HepG2 (cell line): ENCODE measurements around the gene FOXD1. TPM values are rescaled to one million over a fixed set of nuclear protein-coding genes. Genes with fewer than 3 reads are reported as not detected.

Source experiments
- ATAC-seq: fragments of 200-7000 bp; cut with Tn5 transposase; 3 replicates; pipeline ENCODE4 v1.9.1; 2020; ENCODE audit warnings: mild to moderate bottlenecking, moderate library complexity
- BruUV-seq: library from RNA; stranded (reverse); fragments of 400-500 nt; replicated peaks from 2 replicates; lab custom pipeline; 2021; lab: Mats Ljungman, UMichigan
- CTCF ChIA-PET: fragments of 300-600 bp; formaldehyde crosslinking; extraction: SDS; loops from one replicate; lab custom pipeline; 2021; ENCODE audit warnings: low total read pairs, inconsistent platforms, low intra/inter-chr PET ratio; lab: Yijun Ruan, JAX
- POLR2A ChIA-PET: fragments of 350-600 bp; sonication (Branson Sonifier 250); formaldehyde crosslinking; loops from one replicate; lab custom pipeline; 2020; ENCODE audit warnings: antibody characterized with exemption, inconsistent platforms; lab: Yijun Ruan, JAX
- DNase-seq: peaks from one replicate; pipeline ENCODE4 v3.0.0-alpha.2; 2015; ENCODE audit warnings: low spot score
- FAIRE-seq: peaks from 3 replicates; lab custom pipeline; 2011; peaks lifted over from hg19 to GRCh38; lab: Jason Lieb, UNC
- H2AFZ ChIP-seq: one replicate; pipeline ENCODE4 v1.6.1; 2011; ENCODE audit warnings: low read length, inconsistent platforms
- H3K27ac ChIP-seq: fragments of 300-600 bp; 3 replicates; pipeline ENCODE4 v1.8.0; 2011; ENCODE audit warnings: mixed run types, mild to moderate bottlenecking, mixed read lengths, low read length, inconsistent platforms; ENCODE audit not compliant: insufficient read depth; ENCODE audit errors: extremely low read length
- H3K27me3 ChIP-seq, 2 experiments: fragments of 200-600 bp in 1 of 2; 2 replicates in 1 of 2; 3 replicates in 1 of 2; pipeline versions ENCODE4 v1.6.0 to v1.8.0; 2011; ENCODE audit warnings: low read length in 2 of 2, mild to moderate bottlenecking in 2 of 2, moderate library complexity in 2 of 2, inconsistent platforms in 1 of 2; ENCODE audit not compliant: insufficient read depth in 2 of 2, control insufficient read depth in 1 of 2
- H3K36me3 ChIP-seq, 2 experiments: fragments of 200-600 bp in 1 of 2; replicated peaks in 1 of 2; 2 replicates in 1 of 2; 3 replicates in 1 of 2; pipeline versions ENCODE4 v1.5.1 to v1.8.0; 2011; ENCODE audit warnings: low read length in 2 of 2, inconsistent platforms in 1 of 2; ENCODE audit not compliant: insufficient read depth in 2 of 2, control insufficient read depth in 1 of 2
- H3K4me1 ChIP-seq: 2 replicates; pipeline ENCODE4 v1.5.1; 2012; ENCODE audit warnings: low read length, inconsistent platforms; ENCODE audit not compliant: insufficient read depth
- H3K4me2 ChIP-seq: 2 replicates; pipeline ENCODE4 v1.6.0; 2011; ENCODE audit warnings: low read depth, low read length, inconsistent platforms
- H3K4me3 ChIP-seq, 3 experiments: fragments of 200-600 bp in 1 of 3; sonication (generic), shearing (Covaris generic) in 1 of 3; replicated peaks in 1 of 3; 2 replicates each; pipeline ENCODE4 v1.5.1; 2011 to 2016; ENCODE audit warnings: low read length in 3 of 3, inconsistent platforms in 2 of 3, low read depth in 2 of 3, mild to moderate bottlenecking in 2 of 3, control low read depth in 1 of 3, mixed read lengths in 1 of 3; ENCODE audit not compliant: insufficient read depth in 1 of 3
- H3K79me2 ChIP-seq: one replicate; pipeline ENCODE4 v1.6.1; 2011; ENCODE audit warnings: low read length, inconsistent platforms; ENCODE audit not compliant: insufficient read depth
- H3K9ac ChIP-seq: 2 replicates; pipeline ENCODE4 v1.6.0; 2011; ENCODE audit warnings: mild to moderate bottlenecking, low read depth, low read length, inconsistent platforms; ENCODE audit not compliant: insufficient read depth
- H3K9me3 ChIP-seq: 2 replicates; pipeline ENCODE4 v1.5.1; 2012; ENCODE audit warnings: mild to moderate bottlenecking, low read length
- H4K20me1 ChIP-seq: 2 replicates; pipeline ENCODE4 v1.6.0; 2011; ENCODE audit warnings: inconsistent platforms, mild to moderate bottlenecking, low read length, moderate library complexity; ENCODE audit not compliant: insufficient read depth
- GATAD1 ChIP-seq: IDR thresholded peaks from 2 replicates; pipeline ENCODE4 v1.6.1; 2016; ENCODE audit warnings: missing genetic modification reagents, missing compliant biosample characterization
- GTF2F1 ChIP-seq: fragments of 150-350 bp; IDR thresholded peaks from 2 replicates; pipeline ENCODE4 v1.6.1; 2014; ENCODE audit warnings: low read length
- LCORL ChIP-seq, 2 experiments: fragments of 450-650 bp in 1 of 2; sonication (generic) in 1 of 2; formaldehyde crosslinking in 1 of 2; IDR thresholded peaks; 2 replicates each; pipeline versions ENCODE4 v1.5.0 to v1.6.1; 2017 to 2020; ENCODE audit warnings: antibody characterized with exemption in 1 of 2, missing genetic modification reagents in 1 of 2
- MIER3 ChIP-seq: IDR thresholded peaks from 2 replicates; pipeline ENCODE4 v1.6.1; 2016; ENCODE audit warnings: missing compliant biosample characterization, borderline replicate concordance
- PRDM10 ChIP-seq: sonication (generic); formaldehyde crosslinking; IDR thresholded peaks from 2 replicates; pipeline ENCODE4 v1.4.0; 2020; ENCODE audit warnings: low read depth, missing genetic modification reagents
- RAD51 ChIP-seq: fragments of 450-650 bp; IDR thresholded peaks from 2 replicates; pipeline ENCODE4 v1.6.1; 2016; ENCODE audit warnings: borderline replicate concordance
- SP5 ChIP-seq: IDR thresholded peaks from 2 replicates; pipeline ENCODE4 v1.6.1; 2016; ENCODE audit warnings: low read depth, borderline replicate concordance
- TBP ChIP-seq: sonication (generic); formaldehyde crosslinking; IDR thresholded peaks from 2 replicates; pipeline ENCODE4 v1.5.0; 2020; ENCODE audit warnings: missing genetic modification reagents
- ZBTB43 ChIP-seq: sonication (generic); formaldehyde crosslinking; conservative IDR thresholded peaks from 2 replicates; pipeline ENCODE4 v1.4.0; 2020; ENCODE audit warnings: missing genetic modification reagents
- ZNF318 ChIP-seq: sonication (generic); formaldehyde crosslinking; IDR thresholded peaks from 2 replicates; pipeline ENCODE4 v1.4.0; 2020; ENCODE audit warnings: mild to moderate bottlenecking, missing genetic modification reagents
- WGBS: methylation state at CpG from one replicate; pipeline ENCODE4 v1.1.6; 2017; ENCODE audit warnings: low lambda C conversion rate; 5-methylcytosine and 5-hydroxymethylcytosine counted together
- in situ Hi-C: cut with HindIII; loops from 2 replicates; pipeline ENCODE4 v1.10.0; 2017; ENCODE audit warnings: low pct_unique_long_range_greater_than_20kb; ENCODE audit not compliant: extremely low pct_ligation_motif_present
- intact Hi-C: fragments of 100-400 bp; cut with micrococcal nuclease; formaldehyde crosslinking; loops from one replicate; pipeline ENCODE4 v1.10.0; 2022; ENCODE audit not compliant: unreplicated experiment
- polyA plus RNA-seq, 8 experiments: library from polyadenylated mRNA; depleted of rRNA in 3 of 8; stranded (reverse) in 7 of 8; unstranded in 1 of 8; fragments of >200 nt; fragmentation: Illumina TruSeq in 4 of 8; extraction: Trizol in 4 of 8; gene quantifications; 2 replicates each; pipeline versions ENCODE4 v1.2.1 to v1.2.3, GENCODE V29; 2011 to 2016; ENCODE audit warnings: low read depth in 4 of 8, missing spikeins in 1 of 8, mixed read lengths in 1 of 8; ENCODE audit not compliant: insufficient read depth in 1 of 8
- total RNA-seq, 5 experiments: library from RNA; depleted of rRNA; stranded (reverse); fragments of >200 nt; fragmentation: Illumina TruSeq; extraction: Trizol; gene quantifications; 2 replicates each; pipeline ENCODE4 v1.2.3, GENCODE V29; 2016; ENCODE audit warnings: low read depth in 1 of 5

Gene FOXD1
- total and polyA plus RNA-seq, 2 of the 13 experiments (the other 11 are each of a cell fraction or from before 2014, with no cell fraction given), result 0.04 to 0.05 TPM

GRCh38 chr5:73431204-73431851, 17.2 kb downstream of the FOXD1 start (continued):
- no peak for TF ChIP-seq PRDM10 (CRISPR knock-in tag)
- no peak for TF ChIP-seq TBP (CRISPR knock-in tag)
- TF ChIP-seq SP5 (CRISPR knock-in tag), result no peak
- no peak for TF ChIP-seq MIER3 (CRISPR knock-in tag)
- TF ChIP-seq RAD51, result no peak
- TF ChIP-seq ZBTB43 (CRISPR knock-in tag), result no peak

- H3K9ac ChIP-seq, result no peak overlapping the region
- no peak overlapping the region for H3K4me3 ChIP-seq
- H2AFZ ChIP-seq, result no peak overlapping the region
- ChIA-PET POLR2A (no interaction called here), CTCF (no interaction called here)
- DNase-seq, result no peak
- in situ Hi-C loops, result no loop called here
- H4K20me1 ChIP-seq, result no peaks in the 10 kb centered on the region
- FAIRE-seq, result no peak
- 18% methylated on average over 1 of the region's 3 CpGs for WGBS
- peaks cover 0 to 8% of the 10 kb centered on the region in 2 experiments; a peak in 2 of 5 replicates for H3K27me3 ChIP-seq
- intact Hi-C loops, result no loop called here
- H3K4me2 ChIP-seq, result no peak overlapping the region
- H3K27ac ChIP-seq, result no peak overlapping the region
- no peak for ATAC-seq
- TF ChIP-seq LCORL (IDR thresholded peaks at IDR 0.05) (no peak), LCORL (CRISPR knock-in tag; IDR thresholded peaks at IDR 0.05) (no peak), GATAD1 (CRISPR knock-in tag) (no peak), GTF2F1 (no peak), ZNF318 (no peak)
- no TSS peak for BruUV-seq
- no peaks in the 10 kb centered on the region for H3K4me1 ChIP-seq
- no peaks in the 10 kb centered on the region for H3K36me3 ChIP-seq
- H3K9me3 ChIP-seq, result no peaks in the 10 kb centered on the region
- no peaks in the 10 kb centered on the region for H3K79me2 ChIP-seq
Observed at GRCh38 chr5:73426034-73426433, 22.5 kb downstream of the FOXD1 start.
